Large intestine (tissue), 3 donors: ENCODE measurements around the gene SLC45A3. TPM values are rescaled to one million over a fixed set of nuclear protein-coding genes. Genes with fewer than 3 reads are reported as not detected.

Experiments
- DNase-seq, 2 donors: peaks; one replicate each; pipeline versions ENCODE4 v3.0.0 to v3.0.0-alpha.2; 2013
- H3K27ac ChIP-seq: one replicate; pipeline ENCODE4 v1.5.1; 2013; ENCODE audit warnings: low read length
- H3K27me3 ChIP-seq: 2 replicates; pipeline ENCODE4 v1.6.1; 2013; ENCODE audit warnings: low read length; ENCODE audit not compliant: control insufficient read depth, insufficient read depth
- H3K36me3 ChIP-seq: 2 replicates; pipeline ENCODE4 v1.6.1; 2013; ENCODE audit warnings: low read length; ENCODE audit not compliant: control insufficient read depth, insufficient read depth
- H3K4me1 ChIP-seq: one replicate; pipeline ENCODE4 v1.6.1; 2013; ENCODE audit warnings: low read length; ENCODE audit not compliant: control insufficient read depth, insufficient read depth
- H3K4me3 ChIP-seq: one replicate; pipeline ENCODE4 v1.5.1; 2013; ENCODE audit warnings: low read length
- H3K9me3 ChIP-seq: one replicate; pipeline ENCODE4 v1.6.1; 2013; ENCODE audit warnings: mild to moderate bottlenecking, low read depth, low read length, moderate library complexity; ENCODE audit not compliant: control insufficient read depth
- WGBS: methylation state at CpG from one replicate; pipeline ENCODE4 v1.1.5; 2013; ENCODE audit warnings: low lambda C conversion rate; ENCODE audit not compliant: insufficient coverage; 5-methylcytosine and 5-hydroxymethylcytosine counted together
- polyA plus RNA-seq: library from polyadenylated mRNA; unstranded; fragments of 120-200 nt; gene quantifications from one replicate; pipeline ENCODE4 v1.2.1, GENCODE V29; 2013

The SLC45A3 gene
- polyA plus RNA-seq, 1 donor: 9.3 TPM

GRCh38 chr1:205661429-205662134 is 18.7 kb downstream of the SLC45A3 start:
- Histone ChIP-seq H3K4me3 (no peak overlapping the region), H3K36me3 (peaks cover 26% of the 10 kb centered on the region), H3K9me3 (no peaks in the 10 kb centered on the region), H3K27ac (no peak overlapping the region), H3K27me3 (no peaks in the 10 kb centered on the region), H3K4me1 (peaks cover 25% of the 10 kb centered on the region)
- no CpG with 5 or more reads among the region's 16 CpGs for WGBS
- no peak for DNase-seq

GRCh38 chr1:205660361-205660760 is 19.9 kb downstream of the SLC45A3 start:
- no peaks in the 10 kb centered on the region for H3K27me3 ChIP-seq
- H3K36me3 ChIP-seq: peaks cover 26% of the 10 kb centered on the region
- no peak overlapping the region for H3K4me3 ChIP-seq
- DNase-seq: no peak
- H3K4me1 ChIP-seq: peaks cover 14% of the 10 kb centered on the region
- no peaks in the 10 kb centered on the region for H3K9me3 ChIP-seq
- WGBS: no CpG with 5 or more reads among the region's 8 CpGs
- no peak overlapping the region for H3K27ac ChIP-seq

DNA sequence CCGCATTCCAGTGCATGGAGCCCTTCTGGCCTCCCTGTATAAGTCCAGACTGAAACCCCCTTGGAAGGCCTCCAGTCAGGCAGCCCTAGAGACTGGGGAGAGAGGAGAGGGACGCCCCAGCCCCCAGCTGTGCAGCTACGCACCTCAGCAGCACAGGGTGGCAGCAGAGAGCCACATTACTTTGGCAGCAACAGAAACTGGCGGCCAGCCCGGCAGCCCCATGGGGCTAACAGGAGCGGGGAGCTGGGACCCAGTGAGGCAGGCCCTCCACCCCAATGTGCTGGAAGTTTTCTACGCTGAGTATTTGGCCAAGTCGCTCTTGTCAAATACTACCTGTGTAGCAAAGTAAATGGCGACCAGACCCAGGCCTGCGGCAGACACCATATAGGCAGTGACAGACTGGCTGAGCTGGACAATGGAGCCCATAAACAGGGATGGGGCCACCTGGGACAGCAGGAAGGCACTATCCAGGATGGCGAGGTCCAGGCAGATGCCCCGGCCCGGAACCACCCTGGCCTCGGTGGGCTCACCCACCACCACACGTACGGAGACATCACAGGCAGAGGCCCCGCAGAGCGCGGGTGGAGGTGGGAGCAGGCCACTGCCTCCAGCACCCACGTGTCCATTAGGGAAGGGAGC is 21.2 kb downstream of the SLC45A3 start:
- Histone ChIP-seq H3K27ac (no peak overlapping the region), H3K27me3 (no peaks in the 10 kb centered on the region), H3K4me3 (no peak overlapping the region), H3K4me1 (peaks cover 2% of the 10 kb centered on the region), H3K9me3 (no peaks in the 10 kb centered on the region), H3K36me3 (peaks cover 26% of the 10 kb centered on the region)
- WGBS: no CpG with 5 or more reads among the region's 20 CpGs
- DNase-seq: peak in 1 of 2 donors; percentile 55

GRCh38 chr1:205656236-205656635 is 24.1 kb downstream of the SLC45A3 start:
- Histone ChIP-seq H3K36me3 (peaks cover 4% of the 10 kb centered on the region), H3K4me1 (peaks cover 2% of the 10 kb centered on the region), H3K9me3 (no peaks in the 10 kb centered on the region), H3K27ac (no peak overlapping the region), H3K27me3 (no peaks in the 10 kb centered on the region), H3K4me3 (no peak overlapping the region)
- WGBS: 100% methylated on average over 1 of the region's 2 CpGs
- no peak for DNase-seq

- no peak overlapping the region for H3K4me3 ChIP-seq
- 43% methylated on average over 3 of the region's 11 CpGs for WGBS
- no peak overlapping the region for H3K27ac ChIP-seq
- H3K36me3 ChIP-seq: no peaks in the 10 kb centered on the region
- H3K4me1 ChIP-seq: no peaks in the 10 kb centered on the region
- DNase-seq: no peak
- no peaks in the 10 kb centered on the region for H3K27me3 ChIP-seq
- no peaks in the 10 kb centered on the region for H3K9me3 ChIP-seq
Observed at GRCh38 chr1:205652984-205653383, 27.3 kb downstream of the SLC45A3 start.

- H3K4me1 ChIP-seq: no peaks in the 10 kb centered on the region
- no peaks in the 10 kb centered on the region for H3K27me3 ChIP-seq
- no peaks in the 10 kb centered on the region for H3K9me3 ChIP-seq
- no peaks in the 10 kb centered on the region for H3K36me3 ChIP-seq
- 100% methylated on average over 1 of the region's 1 CpG for WGBS
- DNase-seq: no peak
- H3K27ac ChIP-seq: no peak overlapping the region
- no peak overlapping the region for H3K4me3 ChIP-seq
Observed at GRCh38 chr1:205650241-205650640, 30.1 kb downstream of the SLC45A3 start.

DNA sequence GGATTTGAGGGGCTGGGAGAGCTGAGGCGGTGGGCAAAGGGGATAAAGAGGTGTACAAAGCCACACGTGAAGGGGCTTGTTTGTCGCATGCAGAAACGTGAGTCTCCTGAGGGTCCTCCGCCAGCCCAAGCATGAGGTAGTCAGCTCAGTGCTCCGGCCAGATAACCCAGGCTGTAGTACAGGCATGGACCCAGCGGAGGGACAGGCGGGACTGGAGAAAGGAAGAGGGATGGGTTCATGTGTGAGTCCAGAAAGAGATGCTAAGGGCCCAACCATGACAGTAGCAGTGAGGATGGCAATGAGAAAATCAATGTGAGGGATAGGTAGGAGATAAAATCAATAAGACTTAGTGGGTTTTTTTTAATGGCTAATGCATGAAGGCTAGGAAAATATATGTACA is 34.8 kb downstream of the SLC45A3 start:
- Histone ChIP-seq H3K27ac (no peak overlapping the region), H3K27me3 (no peaks in the 10 kb centered on the region), H3K36me3 (no peaks in the 10 kb centered on the region), H3K9me3 (no peaks in the 10 kb centered on the region), H3K4me3 (no peak overlapping the region), H3K4me1 (no peaks in the 10 kb centered on the region)
- 100% methylated on average over 1 of the region's 8 CpGs for WGBS
- DNase-seq: no peak

GRCh38 chr1:205642679-205643307 is 37.5 kb downstream of the SLC45A3 start:
- H3K27me3 ChIP-seq: no peaks in the 10 kb centered on the region
- H3K9me3 ChIP-seq: no peaks in the 10 kb centered on the region
- 100% methylated on average over 1 of the region's 2 CpGs for WGBS

GRCh38 chr1:205639567-205639966 is 40.7 kb downstream of the SLC45A3 start:
- no peaks in the 10 kb centered on the region for H3K9me3 ChIP-seq
- H3K27ac ChIP-seq: no peak overlapping the region
- H3K36me3 ChIP-seq: no peaks in the 10 kb centered on the region
- no peak for DNase-seq
- no peaks in the 10 kb centered on the region for H3K4me1 ChIP-seq
- no CpG with 5 or more reads among the region's 1 CpG for WGBS
- no peaks in the 10 kb centered on the region for H3K27me3 ChIP-seq
- H3K4me3 ChIP-seq: no peak overlapping the region

More at GRCh38 chr1:205642679-205643307, 37.5 kb downstream of the SLC45A3 start:
- no peak for DNase-seq
- Histone ChIP-seq H3K27ac (no peak overlapping the region), H3K36me3 (no peaks in the 10 kb centered on the region), H3K4me1 (no peaks in the 10 kb centered on the region), H3K4me3 (no peak overlapping the region)

DNA sequence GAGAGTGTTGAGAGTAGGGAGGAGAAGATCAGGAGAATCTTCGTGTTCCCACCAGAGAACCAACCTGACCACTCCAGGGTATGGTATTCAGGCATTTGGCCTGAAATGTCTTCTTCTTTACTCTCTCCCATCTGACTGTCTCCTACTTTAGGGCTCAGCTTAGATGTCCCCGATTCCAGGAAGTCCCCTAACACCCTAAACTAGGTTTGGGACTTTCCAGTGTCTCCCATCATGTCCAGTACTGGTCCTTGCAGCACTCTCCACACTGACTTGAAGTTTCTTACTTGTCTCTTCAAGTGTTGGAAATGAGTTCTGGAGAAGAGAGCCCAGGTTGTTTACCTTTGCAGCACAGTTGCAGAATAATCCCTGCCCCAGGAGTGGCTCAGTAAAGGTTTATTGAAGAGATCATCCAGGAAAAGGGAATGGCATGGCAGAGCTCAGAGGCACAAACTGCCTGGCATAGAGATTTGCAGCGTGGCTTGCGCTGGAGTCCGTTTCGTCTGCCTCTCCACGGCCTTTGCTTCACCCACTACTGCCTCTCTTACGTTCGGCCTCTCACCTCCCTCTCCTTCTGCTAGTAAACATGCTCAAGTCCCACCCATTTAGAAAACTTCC is 42.3 kb downstream of the SLC45A3 start:
- Histone ChIP-seq H3K27ac (no peak overlapping the region), H3K27me3 (no peaks in the 10 kb centered on the region), H3K4me3 (no peak overlapping the region), H3K36me3 (no peaks in the 10 kb centered on the region), H3K9me3 (no peaks in the 10 kb centered on the region), H3K4me1 (no peaks in the 10 kb centered on the region)
- whole genome bisulfite sequencing: 100% methylated on average over 4 of the region's 9 CpGs
- DNase-seq: no peak
